ENCODE measurements around the gene RAB30.

The RAB30 gene

DNA sequence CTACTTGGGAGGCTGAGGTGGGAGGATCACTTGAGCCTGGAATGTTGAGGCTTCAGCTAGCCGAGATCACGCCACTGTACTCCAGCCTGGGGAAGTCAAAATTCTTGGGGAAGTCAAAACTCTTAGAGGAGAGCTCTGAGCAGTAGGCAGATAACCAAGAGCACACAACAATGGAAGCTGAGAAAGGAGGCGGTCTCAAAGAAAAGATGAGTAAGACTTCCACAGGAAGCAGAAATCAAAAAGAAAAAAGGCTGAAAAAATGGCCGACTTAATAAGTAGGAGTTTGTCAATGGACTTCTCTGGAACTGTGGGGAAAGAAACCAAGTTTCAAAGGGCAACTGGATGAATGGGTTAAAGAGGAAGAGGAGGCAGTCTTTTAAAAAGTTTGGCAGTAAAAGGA, 32.1 kb downstream of the RAB30 start:
- no peak for DNase-seq (ENCODE audit: low read depth)

DNA sequence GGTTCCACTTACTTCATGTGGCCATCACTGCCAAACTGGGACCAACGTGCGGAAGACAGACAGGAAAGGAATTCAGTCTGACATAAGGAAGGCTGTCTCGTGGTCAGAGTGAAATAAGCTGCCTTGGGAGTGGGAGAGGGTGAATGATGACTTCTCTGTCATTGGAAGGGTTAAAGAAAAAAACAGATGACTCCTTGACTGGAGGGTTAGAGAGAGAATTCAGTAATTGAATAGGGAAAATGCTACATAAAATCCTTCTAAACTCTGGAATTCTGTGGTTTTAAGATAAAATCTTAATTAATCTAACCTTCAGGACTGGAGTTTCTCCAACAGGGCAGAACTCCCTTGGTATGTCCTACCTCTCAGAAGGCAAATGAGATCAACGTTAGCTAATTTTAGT, 33.8 kb downstream of the RAB30 start:
- no peak for DNase-seq (ENCODE audit: low read depth)

DNA sequence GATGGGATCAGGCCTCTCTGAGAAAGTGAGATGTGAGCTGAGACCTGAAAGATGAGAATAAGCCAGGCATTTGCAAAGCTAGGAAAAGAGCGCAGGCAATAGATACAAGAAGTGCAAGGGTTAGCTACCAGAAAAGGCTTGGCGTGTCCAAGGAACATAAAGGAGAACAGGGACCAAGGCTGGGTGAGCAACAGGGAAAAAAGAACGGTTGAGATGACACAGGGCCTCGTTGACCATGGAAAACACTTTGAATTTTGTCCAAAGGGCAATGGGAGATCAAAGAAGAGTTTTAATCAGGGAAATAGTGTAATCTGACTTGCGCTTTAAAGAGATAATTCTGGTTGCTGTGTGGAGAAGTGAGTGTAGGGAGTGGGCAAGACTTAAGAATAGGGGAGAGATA, 35.0 kb downstream of the RAB30 start:
- no peak for DNase-seq (ENCODE audit: low read depth)

DNA sequence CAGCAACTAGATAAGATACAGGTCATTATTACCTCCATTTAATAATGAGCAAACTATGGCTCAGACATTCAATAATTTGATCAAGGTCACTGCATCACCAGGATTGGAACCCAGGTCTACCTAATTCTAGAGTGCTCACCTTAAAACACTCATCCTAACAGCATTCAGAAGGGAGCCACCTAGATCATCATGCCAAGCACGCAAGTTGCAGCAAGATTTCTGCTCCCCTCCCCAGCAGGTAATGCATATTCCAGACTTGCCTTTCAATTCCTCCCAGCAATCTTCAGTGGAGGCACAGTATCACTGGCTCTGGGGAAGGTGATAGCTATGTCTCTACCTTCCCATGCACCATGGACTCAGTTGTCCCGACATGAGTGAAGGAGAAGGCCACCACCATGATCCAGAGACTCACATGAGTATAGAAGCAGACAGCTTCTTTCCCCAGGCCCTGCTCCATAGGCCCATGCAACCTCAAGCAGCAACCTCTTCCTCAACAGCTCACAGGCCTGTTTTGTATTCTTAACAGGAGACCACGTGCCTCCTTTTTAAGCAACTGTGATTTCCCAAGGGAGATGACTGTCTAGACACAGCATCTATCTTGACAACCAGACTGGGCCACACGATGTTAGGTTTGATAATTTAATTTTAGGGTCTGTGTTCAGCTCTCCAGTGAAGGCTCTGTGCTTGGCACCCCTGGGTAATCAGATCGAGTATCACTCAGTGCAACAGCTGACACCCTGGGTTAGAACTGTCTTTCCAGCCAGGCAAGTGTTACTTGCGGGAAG, 36.4 kb downstream of the RAB30 start:
- DNase-seq (ENCODE audit: low read depth), result no peak

DNA sequence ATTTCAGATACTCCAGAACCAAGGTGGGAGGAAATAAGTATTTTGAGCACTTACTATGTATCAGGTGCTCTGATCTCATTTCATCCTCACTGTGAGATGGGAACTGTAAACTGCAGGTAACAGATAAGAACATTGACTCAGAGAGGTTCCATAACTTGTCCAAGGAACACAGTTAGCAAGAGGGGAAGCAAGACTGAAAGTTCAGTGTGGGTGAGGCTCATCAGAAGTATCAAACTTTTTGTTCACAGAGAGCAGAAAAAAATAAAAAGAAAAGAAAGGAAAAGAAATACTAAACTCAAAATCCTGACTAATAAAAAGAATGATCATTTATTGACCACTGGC, 37.1 kb downstream of the RAB30 start:
- DNase-seq (ENCODE audit: low read depth), result no peak

DNA sequence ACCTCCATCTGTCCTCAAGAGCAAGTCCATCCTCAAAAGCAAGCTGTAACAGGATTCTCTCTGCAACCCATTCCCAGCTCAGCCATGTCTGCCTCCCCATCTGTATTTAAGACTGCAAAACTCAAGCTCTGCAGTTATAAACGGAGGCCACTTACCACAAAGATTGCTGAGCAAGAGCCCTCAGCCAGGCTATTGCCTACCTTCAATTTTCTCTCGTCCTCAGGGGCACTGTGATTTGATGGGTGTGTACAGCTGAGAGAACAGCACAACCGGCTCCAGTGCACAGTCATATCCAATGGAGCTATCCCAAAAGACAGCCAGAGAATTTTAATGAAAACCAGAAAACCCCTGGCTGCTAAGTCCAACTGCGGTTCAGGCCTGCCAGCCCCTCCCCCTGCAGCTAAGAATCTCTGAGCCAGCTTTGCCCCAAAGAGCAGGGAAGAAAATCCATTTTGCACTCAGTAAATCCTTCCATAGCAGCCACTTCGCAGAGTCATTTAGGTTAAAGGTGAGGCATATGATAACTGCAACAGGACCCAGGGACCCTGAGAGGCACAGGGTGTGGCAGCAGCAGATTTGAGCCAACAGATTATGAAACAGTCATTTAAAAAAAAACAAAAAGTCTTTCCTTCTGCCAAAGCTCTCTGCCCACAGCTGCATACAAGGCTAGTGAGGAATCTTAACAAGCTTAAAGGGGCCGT, 37.6 kb downstream of the RAB30 start:
- DNase-seq (ENCODE audit: low read depth), result no peak

DNA sequence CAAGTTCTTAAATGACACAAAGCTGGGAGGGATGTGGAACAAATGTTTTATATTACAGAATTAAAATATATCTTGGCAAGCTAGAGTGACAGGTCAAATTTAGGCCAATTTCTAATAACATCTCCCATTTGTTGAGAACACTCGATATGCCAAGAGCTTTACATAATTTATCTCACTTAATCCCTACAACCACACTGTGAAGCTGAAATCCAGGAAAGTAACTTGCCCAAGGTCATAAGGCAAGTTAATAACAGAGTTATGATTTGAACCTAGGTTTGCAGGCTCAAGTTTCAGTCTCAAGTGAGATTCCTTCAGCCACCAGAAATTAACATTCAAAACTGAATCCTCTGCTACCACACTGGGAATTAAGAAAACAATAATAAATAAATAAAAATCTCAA, 38.3 kb downstream of the RAB30 start:
- DNase-seq (ENCODE audit: low read depth), result no peak

DNA sequence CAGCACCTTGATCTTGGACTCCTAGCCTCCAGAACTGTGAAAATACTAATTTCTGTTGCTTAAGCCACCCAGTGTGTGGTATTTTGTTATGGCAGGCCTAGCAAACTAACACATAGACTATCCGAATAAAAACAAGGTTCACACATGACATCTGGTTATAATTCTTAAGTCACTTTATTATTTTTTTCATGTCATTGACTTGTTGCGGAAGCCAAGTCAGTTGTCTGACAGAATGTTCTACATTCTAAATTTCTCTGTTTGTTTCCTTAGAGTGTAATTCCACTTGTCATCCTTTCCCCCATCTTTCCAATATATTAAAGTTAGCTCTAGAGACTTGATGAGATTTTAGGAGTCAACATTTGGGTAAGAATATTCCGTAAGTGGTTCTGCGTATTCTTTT, 40.6 kb downstream of the RAB30 start:
- DNase-seq (ENCODE audit: low read depth), result no peak

DNA sequence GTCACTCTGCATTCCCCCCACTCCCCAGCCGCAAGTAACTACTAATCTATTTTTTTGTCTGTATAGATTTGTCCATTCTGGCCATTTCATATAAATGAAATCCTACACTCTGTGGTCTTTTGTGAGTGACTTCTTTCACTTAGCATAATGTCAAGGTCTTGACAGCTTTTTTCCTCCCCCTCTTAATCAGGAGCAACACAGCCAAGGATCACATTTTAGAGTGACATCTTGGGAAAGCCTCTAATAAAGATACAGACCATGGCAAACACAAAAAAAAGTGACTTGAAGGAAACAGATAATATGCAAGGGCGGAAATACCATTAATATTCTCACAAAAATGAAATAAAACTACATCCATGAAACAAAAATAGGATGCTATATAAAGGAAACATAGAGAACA, 43.9 kb downstream of the RAB30 start:
- DNase-seq (ENCODE audit: low read depth), result no peak

DNA sequence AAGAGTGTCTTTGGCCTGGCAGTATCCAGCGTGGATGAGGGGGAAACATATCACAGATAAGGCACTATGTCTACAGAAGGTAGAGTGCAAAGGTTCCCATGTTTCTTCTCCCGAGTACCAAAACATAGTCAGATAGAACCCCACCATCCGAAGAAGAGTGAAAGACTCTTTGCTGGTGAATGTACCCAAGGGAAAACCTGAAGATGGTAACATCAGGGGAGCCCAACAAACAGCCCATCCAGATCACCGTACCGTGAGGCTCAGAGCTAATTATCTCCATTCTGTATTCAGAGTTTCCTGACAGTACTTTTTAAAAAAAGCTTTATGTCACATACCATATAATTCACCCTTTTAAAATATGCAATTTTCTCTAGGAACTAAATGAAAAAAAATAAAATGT, 44.4 kb downstream of the RAB30 start:
- no peak for DNase-seq (ENCODE audit: low read depth)

DNA sequence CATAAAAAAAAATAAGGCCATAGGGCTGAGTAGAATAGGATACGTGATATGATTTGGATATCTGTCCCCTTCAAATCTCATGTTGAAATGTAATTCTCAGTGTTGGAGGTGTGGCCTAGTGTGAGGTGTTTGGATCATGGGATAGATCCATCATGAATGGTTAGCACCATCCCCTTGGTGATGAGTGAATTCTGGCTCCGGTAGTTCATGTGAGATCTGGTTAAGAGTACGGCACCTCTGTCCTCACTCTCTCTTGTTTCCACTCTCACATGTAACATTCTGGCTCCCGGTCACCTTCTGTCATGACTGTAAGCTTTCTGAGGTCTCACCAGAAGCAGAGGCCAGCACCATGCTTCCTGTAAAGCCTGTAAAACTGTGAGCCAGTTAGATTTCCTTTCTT, 45.5 kb downstream of the RAB30 start:
- DNase-seq (ENCODE audit: low read depth), result no peak

DNA sequence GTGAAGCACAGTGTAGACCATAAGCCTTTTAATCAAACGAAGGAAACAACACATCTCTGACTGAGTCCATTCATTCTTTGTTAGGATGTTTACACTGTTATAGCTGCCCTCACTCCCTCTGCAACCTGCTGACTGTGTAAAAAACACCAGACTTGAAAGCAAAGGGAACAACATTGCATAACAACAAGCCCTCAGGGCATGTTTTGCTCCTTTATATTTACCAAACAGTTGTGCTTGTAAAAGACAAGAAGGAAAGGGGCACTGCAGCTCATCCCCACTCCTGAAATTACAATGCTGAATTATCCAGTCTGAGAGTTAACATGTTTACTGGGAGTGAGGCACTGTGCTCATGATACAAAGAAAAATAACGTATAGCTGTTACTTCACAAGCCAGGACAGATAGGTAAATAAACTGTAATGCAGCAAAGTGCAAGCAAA, 46.4 kb downstream of the RAB30 start:
- no peak for DNase-seq (ENCODE audit: low read depth)

DNA sequence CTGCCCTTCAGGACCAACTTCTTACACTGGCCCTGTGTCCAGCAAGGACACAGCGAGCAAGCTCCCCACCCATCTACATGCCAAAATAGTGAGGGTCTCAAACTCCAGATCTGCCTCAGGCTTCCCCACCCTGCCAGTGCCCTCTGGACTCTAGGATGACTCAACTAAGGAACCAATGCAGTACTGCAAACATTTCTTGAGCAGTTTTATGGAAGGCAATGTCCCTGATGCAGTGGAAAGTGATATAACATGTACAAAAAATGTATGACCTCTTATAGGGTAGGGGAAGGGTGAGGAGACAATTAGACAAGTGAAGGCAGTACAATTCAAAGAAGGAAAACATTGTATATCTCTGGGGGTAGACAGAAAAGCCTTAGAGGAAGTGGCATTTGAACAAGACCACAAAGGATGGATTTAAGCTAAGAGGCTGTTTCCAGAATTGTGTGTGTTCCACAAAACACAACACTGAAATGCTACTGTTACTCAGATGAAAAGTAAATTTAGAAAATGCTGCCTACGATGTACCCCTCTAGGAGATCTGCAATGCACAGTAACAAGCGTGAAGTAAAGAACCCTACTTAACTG, 47.3 kb downstream of the RAB30 start:
- no peak for DNase-seq (ENCODE audit: low read depth)

DNA sequence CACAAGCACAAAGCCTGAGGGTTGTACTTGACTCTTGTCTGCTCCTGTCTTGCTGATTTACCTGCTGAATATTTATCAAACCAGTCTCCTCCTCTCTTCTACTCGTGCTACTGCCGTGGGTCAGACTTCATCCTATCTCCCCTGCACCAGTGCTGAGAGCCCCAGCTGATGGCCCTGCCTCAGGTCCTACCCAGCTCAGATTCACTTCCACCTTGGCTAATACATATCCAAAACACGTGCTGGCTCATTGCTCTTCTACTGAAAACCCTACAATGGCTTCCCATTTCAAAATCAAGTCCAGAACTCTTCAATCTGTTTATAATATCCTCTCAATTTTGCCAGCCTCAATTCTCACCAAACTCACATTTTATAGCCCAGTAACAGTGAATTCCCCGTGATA, 48.3 kb downstream of the RAB30 start:
- no peak for DNase-seq (ENCODE audit: low read depth)

DNA sequence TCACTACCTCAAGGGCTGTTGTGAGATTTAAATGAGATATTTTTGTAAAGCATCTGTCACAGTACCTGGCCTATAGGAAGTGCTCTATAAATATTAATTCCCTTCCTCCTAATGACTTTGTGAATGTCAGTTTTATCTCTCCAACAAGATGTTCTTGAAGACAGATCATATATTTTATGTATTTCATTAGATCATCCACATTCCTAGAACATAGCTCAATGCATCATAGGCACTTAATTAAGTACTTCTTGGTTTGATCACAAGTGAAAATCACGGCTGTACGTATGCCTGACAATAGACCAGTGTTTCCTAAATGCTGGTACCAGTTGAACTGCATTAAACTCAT, 49.9 kb downstream of the RAB30 start:
- DNase-seq (ENCODE audit: low read depth), result no peak

DNA sequence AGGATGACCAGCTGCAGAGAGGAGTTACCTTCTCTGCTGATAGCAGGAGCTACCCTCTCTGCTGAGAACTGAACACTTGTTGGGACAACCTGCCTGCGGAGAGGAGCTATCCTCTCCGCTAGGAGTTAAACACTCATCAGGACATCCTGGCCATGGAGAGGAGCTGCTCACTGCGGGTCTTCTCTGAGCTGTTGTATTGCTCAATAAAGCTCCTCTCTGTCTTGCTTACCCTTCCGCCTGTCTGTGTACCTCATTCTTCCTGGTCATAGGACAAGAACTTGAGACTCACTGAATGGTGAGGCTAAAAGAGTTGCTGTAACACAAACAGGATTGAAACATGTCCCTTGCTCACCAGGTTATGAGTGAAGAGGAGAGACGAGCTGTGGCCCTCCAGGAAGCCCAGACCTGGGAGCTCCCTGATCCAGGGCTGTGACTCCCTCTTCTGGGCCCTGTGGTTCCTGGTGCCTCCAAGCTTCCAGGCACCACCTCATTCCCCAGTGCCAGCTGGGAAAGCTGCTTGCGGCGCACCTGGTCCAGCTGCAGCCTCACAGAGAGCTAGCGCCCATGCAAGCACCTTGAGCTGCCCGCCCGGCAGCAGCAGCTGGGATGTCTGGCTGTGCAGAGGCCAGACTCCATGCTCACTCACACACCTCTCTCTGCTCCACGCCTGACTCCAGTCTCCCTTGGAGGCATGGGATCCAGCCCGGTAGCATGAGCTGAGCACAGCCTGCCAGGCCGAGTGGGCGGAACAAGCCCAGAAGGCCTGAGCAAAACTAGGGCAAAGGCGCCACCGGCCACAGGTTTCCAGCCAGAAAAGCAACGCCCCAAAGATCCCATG, 50.5 kb downstream of the RAB30 start:
- DNase-seq (ENCODE audit: low read depth), result no peak

DNA sequence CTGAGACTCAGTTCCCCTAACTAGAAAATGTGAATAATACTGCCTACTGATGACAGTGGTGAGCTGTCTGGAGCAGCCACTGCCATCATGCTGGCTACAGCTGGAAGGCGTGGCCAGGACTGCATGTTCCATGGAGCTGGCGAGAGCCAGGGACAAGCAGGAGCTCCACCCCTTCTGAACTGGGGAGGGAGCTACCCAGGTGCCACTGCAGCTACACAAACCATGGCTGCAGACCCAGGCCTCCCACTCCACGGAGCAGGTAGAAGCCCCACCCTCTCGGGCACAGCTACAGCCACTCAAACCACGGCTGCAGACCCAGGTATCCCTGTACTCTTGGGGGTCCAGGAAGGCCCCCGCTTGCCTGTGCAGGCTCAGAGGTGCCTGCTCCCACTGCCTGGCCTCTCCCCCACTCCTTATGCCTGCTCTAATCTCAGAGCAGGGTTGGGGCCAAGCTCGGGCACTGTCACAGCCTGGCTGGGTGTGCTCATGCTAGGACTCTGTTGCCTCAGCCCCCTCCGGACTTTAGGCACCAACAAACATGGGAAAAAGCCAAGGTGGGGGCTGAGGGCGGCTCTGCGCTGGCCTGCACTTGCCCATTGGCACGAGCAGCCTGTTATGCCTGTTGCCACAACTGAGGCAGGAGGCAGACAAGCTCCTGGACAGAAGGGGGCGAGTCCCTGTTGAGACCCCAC, 51.7 kb downstream of the RAB30 start:
- DNase-seq (ENCODE audit: low read depth), result no peak

DNA sequence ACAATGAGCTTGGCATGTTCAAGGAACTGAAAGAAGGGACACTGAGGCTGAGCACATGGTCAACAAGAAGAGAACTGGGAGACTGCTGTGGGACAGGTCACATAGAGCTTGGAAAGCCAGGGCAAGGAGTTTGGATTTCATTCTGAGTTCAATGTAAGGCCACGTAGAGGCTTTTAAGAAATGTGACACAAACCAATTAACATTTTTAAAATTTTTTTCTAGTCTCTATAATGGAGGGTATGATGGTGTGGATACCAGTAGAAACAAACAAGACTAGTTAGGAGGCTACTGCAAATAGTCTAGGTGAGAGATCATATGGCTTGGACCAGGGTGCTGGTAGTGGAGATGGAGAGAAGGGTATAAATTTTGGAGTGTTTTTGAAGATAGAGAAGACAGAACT, 56.7 kb downstream of the RAB30 start:
- no peak for DNase-seq (ENCODE audit: low read depth)

DNA sequence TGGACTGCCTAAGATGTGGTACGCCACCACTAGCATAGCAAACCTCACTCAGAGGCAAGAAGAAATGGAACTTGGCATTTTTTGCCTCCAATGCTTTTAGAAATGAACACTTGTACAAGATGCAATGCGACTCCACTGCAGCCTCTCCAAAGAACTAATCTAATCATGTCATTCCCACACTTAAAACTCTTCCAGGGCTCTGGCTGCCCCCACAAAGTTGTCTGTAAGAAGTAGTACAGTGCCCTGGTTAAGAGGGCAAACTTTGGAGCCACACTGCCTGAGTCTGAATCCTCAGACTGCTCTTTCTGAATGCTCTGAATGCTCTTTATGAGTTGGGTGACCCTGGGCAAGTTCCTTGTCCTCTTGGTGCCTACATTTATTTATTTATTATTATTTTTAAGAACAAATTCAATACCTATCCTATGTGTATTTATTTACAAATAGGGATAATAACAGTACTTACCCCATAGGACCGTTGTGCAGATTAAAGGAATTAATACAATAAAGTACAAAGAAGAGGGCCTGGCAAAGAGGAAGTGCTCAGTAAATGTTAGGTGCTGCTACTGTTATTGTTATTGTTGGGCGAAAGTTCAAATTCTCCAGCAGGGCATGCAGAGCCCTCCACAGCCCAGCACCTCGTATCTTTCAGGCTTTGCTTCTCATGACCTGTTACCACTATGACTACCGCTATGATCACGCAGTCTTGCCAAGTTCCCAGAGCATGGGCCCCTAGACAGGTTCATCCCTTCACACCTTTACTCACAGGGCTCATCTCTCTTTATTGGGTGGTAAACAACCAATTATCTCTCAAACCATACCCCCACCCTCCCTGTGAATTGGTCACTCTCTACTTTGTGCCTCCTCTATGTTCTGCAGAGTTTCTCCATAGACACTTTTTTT, 59.3 kb downstream of the RAB30 start:
- DNase-seq (ENCODE audit: low read depth), result no peak

DNA sequence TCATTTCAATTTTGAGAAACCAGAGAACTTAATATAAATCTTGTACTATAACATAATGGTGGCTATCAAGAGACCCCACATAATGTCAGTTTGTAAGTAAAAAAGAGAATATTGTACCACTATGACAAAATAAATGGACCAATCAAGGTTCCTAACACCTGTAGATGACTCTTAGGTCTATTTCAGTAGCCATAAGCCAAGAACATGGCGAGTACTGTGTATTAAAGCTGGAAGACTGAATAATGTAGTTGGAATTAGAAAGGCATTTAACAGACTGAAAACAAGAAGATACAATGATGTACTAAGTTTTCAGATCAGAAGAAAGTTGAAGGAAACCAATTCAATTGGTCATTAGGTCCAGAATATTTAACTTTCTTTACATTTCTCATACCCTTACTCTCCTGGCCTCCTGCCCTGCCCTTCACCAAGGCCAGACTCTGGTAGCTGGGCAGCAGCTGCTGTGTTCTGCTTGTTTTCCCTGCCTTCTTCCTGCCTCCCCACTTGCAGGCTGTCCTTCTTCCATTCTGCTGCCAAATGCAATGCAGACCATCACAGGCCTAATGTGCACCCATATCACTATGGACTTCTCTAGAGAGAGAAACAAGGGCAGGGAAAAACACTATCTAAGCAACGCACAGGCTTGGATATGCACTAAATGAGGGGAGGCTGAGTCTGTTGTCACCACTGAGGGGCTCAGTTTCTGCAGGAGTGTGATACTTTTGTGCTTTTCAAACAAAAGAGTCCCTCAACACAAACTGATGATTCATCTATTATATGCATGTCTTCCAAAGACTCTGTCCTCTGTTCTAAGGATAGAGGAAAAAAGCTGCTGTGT, 60.1 kb downstream of the RAB30 start:
- no peak for DNase-seq (ENCODE audit: low read depth)
